MM.1S (cell line): ENCODE measurements around the gene GIPR.

Source experiments
- DNase-seq: peaks from one replicate; pipeline ENCODE4 v3.0.0-alpha.2; 2015
- H2AFZ ChIP-seq: fragments of 300-600 bp; sonication (generic); 2 replicates; pipeline ENCODE4 v1.6.0; 2016; ENCODE audit warnings: antibody characterized with exemption, low read length
- H3F3A ChIP-seq: fragments of 300-600 bp; sonication (generic); 2 replicates; pipeline ENCODE4 v1.6.1; 2016; ENCODE audit warnings: mild to moderate bottlenecking, antibody characterized with exemption, low read length, moderate library complexity, mixed read lengths; ENCODE audit not compliant: insufficient read depth
- H3K27ac ChIP-seq: fragments of 300-600 bp; sonication (generic); 2 replicates; pipeline ENCODE4 v1.5.1; 2016; ENCODE audit warnings: mild to moderate bottlenecking, low read length
- H3K27me3 ChIP-seq: fragments of 300-600 bp; sonication (generic); replicated peaks from 2 replicates; pipeline ENCODE4 v1.6.0; 2016; ENCODE audit warnings: low read length; ENCODE audit not compliant: insufficient read depth
- H3K36me3 ChIP-seq: fragments of 300-600 bp; sonication (generic); replicated peaks from 2 replicates; pipeline ENCODE4 v1.6.1; 2016; ENCODE audit warnings: mild to moderate bottlenecking, low read length, mixed read lengths; ENCODE audit not compliant: insufficient read depth
- H3K4me1 ChIP-seq: fragments of 300-600 bp; sonication (generic); 2 replicates; pipeline ENCODE4 v1.6.1; 2016; ENCODE audit warnings: low read length, mixed read lengths
- H3K4me2 ChIP-seq: fragments of 300-600 bp; sonication (generic); 2 replicates; pipeline ENCODE4 v1.6.0; 2016; ENCODE audit warnings: low read depth, low read length
- H3K4me3 ChIP-seq: fragments of 300-600 bp; sonication (generic); 2 replicates; pipeline ENCODE4 v1.5.1; 2016; ENCODE audit warnings: low read length, mixed read lengths
- H3K79me2 ChIP-seq: fragments of 300-600 bp; sonication (generic); 2 replicates; pipeline ENCODE4 v1.6.1; 2016; ENCODE audit warnings: mixed run types, low read length, mixed read lengths
- H3K9ac ChIP-seq: fragments of 300-600 bp; sonication (generic); 2 replicates; pipeline ENCODE4 v1.6.1; 2016; ENCODE audit warnings: low read length, mixed read lengths
- H3K9me2 ChIP-seq: fragments of 300-600 bp; sonication (generic); replicated peaks from 2 replicates; pipeline ENCODE4 v1.6.1; 2016; ENCODE audit warnings: mild to moderate bottlenecking, low read length, mixed read lengths; ENCODE audit not compliant: insufficient read depth
- H3K9me3 ChIP-seq: fragments of 300-600 bp; sonication (generic); replicated peaks from 2 replicates; pipeline ENCODE4 v1.6.1; 2016; ENCODE audit warnings: mild to moderate bottlenecking, low read length, mixed read lengths; ENCODE audit not compliant: insufficient read depth
- H4K20me1 ChIP-seq: fragments of 300-600 bp; sonication (generic); 2 replicates; pipeline ENCODE4 v1.6.1; 2016; ENCODE audit warnings: mild to moderate bottlenecking, low read length, moderate library complexity, mixed read lengths; ENCODE audit not compliant: insufficient read depth
- EZH2 ChIP-seq: fragments of 300-600 bp; sonication (generic); optimal IDR thresholded peaks from 2 replicates; pipeline ENCODE3; 2017; ENCODE audit warnings: low read depth, mild to moderate bottlenecking, antibody characterized with exemption, low read length, mixed read lengths
- EZH2phosphoT487 ChIP-seq: fragments of 300-600 bp; sonication (generic); IDR thresholded peaks from 2 replicates; pipeline ENCODE4 v1.6.1; 2018; ENCODE audit warnings: antibody characterized with exemption, low read length
- TF ChIP-seq, protein P1 (sequence below): fragments of 300-600 bp; sonication (generic); IDR thresholded peaks from 2 replicates; pipeline ENCODE4 v1.5.1; 2016; ENCODE audit warnings: antibody characterized with exemption, low read length, mixed read lengths

The GIPR gene

GRCh38 chr19:45640849-45641273 lies 27.2 kb upstream of the GIPR start:
- H3K4me2 ChIP-seq = peak overlapping the region; percentile 96
- no peaks in the 10 kb centered on the region for H4K20me1 ChIP-seq
- no peaks in the 10 kb centered on the region for H3K9me3 ChIP-seq
- H3K27me3 ChIP-seq = peaks cover 6% of the 10 kb centered on the region; the same call in 1 of the 2 replicates
- peak overlapping the region; percentile 63; the same call in 1 of the 2 replicates for H2AFZ ChIP-seq
- peak overlapping the region; percentile 68 for H3K4me3 ChIP-seq
- H3K79me2 ChIP-seq = no peaks in the 10 kb centered on the region
- H3K36me3 ChIP-seq = no peaks in the 10 kb centered on the region
- H3K27ac ChIP-seq = peak overlapping the region; percentile 85; the same call in 1 of the 2 replicates
- no peak overlapping the region for H3K9ac ChIP-seq
- H3F3A ChIP-seq = peaks cover 36% of the 10 kb centered on the region
- TF ChIP-seq EZH2phosphoT487 = no peak
- TF ChIP-seq, protein P1, sequence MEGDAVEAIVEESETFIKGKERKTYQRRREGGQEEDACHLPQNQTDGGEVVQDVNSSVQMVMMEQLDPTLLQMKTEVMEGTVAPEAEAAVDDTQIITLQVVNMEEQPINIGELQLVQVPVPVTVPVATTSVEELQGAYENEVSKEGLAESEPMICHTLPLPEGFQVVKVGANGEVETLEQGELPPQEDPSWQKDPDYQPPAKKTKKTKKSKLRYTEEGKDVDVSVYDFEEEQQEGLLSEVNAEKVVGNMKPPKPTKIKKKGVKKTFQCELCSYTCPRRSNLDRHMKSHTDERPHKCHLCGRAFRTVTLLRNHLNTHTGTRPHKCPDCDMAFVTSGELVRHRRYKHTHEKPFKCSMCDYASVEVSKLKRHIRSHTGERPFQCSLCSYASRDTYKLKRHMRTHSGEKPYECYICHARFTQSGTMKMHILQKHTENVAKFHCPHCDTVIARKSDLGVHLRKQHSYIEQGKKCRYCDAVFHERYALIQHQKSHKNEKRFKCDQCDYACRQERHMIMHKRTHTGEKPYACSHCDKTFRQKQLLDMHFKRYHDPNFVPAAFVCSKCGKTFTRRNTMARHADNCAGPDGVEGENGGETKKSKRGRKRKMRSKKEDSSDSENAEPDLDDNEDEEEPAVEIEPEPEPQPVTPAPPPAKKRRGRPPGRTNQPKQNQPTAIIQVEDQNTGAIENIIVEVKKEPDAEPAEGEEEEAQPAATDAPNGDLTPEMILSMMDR = no peak
- H3K9me2 ChIP-seq = no peaks in the 10 kb centered on the region
- no peak for DNase-seq
- peaks cover 4% of the 10 kb centered on the region; the same call in 1 of the 2 replicates for H3K4me1 ChIP-seq

DNA sequence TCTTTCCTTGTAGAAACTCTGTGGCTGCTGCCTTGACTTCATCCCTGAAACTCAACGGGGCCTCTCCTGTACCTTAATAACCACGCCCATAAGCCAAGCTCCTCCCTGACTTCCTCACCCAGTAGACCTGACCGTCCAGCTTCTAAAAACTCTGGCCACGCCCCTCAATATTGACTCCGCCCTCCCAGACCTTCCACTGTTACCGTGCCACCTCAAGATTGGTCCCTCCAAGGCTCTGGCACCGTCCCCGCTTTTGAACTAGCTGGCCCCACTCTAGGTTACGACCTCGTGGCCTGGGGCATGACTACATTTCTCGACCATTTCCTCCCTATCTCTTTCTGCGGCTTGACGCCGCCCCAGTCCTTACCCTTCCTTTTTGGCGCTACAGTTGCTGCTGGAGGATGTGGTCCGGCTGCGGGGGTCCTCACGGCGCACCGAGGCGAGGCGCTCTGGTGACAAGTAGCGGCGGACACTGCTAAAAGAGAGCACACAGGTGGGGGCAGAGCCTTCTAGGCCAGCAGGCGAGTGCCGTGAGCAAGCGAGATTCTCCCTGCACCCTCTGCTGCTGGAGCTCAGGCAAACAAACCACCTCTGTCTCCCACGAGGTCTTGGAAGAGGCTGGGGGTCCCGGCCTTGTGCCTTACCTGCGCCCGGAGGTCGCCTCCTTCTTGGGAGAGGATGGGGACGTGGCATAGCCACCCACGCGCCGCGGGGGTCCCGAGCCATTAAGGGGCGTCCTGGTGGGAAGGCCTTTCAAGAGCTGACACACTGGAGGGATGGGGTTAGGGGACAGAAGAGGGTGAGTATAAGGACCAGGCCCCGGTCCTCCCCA lies 26.5 kb upstream of the GIPR start:
- Histone ChIP-seq H3K4me1 (peaks cover 6% of the 10 kb centered on the region; the same call in 1 of the 2 replicates), H2AFZ (peak overlapping the region; percentile 63), H3K27ac (peak overlapping the region; percentile 85), H4K20me1 (no peaks in the 10 kb centered on the region), H3K9me2 (no peaks in the 10 kb centered on the region), H3K9me3 (no peaks in the 10 kb centered on the region), H3K27me3 (peaks cover 6% of the 10 kb centered on the region; the same call in 1 of the 2 replicates), H3K9ac (peak overlapping the region; percentile 63), H3K36me3 (no peaks in the 10 kb centered on the region), H3F3A (peaks cover 36% of the 10 kb centered on the region), H3K79me2 (no peaks in the 10 kb centered on the region), H3K4me3 (peak overlapping the region; percentile 68), H3K4me2 (peak overlapping the region; percentile 96)
- TF ChIP-seq, protein P1 = no peak
- TF ChIP-seq EZH2 (no peak), EZH2phosphoT487 (no peak)
- peak; percentile 97 for DNase-seq

- peaks cover 6% of the 10 kb centered on the region; the same call in 1 of the 2 replicates for H3K27me3 ChIP-seq
- no peaks in the 10 kb centered on the region for H4K20me1 ChIP-seq
- no peaks in the 10 kb centered on the region for H3K9me3 ChIP-seq
- no peaks in the 10 kb centered on the region for H3K9me2 ChIP-seq
- peak overlapping the region; percentile 97 for H3K4me2 ChIP-seq
- H3K4me3 ChIP-seq = peak overlapping the region; percentile 41
- TF ChIP-seq, protein P1 = peak; percentile 97
- no peak for TF ChIP-seq EZH2
- peak overlapping the region; percentile 49; the same call in 1 of the 2 replicates for H3K27ac ChIP-seq
- H3K9ac ChIP-seq = peak overlapping the region; percentile 30; the same call in 1 of the 2 replicates
- peaks cover 7% of the 10 kb centered on the region; the same call in 1 of the 2 replicates for H3K4me1 ChIP-seq
- H3K79me2 ChIP-seq = no peaks in the 10 kb centered on the region
- H3K36me3 ChIP-seq = no peaks in the 10 kb centered on the region
- H2AFZ ChIP-seq = peak overlapping the region; percentile 66
- peaks cover 36% of the 10 kb centered on the region for H3F3A ChIP-seq
- DNase-seq = peak; percentile 87
Measured at GRCh38 chr19:45643024-45643926, 24.7 kb upstream of the GIPR start.
